ENCODE data around the gene ZNF326.

DNA sequence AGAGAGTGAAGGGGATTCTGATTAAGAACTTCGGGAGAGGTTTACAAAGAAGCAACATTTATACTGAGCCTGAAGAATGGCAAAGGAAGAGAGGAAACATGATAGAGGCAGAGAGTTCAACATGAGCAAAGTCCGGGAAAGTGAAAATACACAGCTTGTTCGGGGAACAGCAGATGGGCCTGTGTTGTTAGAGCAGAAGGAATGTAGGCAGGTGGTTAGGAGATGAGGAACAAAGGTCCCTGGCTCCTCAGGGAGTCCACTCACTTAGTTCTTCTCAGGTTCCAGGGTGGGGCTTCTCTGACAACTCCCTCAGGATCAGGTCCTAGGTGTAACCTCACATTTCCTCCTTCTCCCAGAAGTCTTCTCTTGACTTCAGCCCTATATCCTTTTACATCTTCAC lies 5.1 kb upstream of the ZNF326 start:
- TF ChIP-seq, protein P1, sequence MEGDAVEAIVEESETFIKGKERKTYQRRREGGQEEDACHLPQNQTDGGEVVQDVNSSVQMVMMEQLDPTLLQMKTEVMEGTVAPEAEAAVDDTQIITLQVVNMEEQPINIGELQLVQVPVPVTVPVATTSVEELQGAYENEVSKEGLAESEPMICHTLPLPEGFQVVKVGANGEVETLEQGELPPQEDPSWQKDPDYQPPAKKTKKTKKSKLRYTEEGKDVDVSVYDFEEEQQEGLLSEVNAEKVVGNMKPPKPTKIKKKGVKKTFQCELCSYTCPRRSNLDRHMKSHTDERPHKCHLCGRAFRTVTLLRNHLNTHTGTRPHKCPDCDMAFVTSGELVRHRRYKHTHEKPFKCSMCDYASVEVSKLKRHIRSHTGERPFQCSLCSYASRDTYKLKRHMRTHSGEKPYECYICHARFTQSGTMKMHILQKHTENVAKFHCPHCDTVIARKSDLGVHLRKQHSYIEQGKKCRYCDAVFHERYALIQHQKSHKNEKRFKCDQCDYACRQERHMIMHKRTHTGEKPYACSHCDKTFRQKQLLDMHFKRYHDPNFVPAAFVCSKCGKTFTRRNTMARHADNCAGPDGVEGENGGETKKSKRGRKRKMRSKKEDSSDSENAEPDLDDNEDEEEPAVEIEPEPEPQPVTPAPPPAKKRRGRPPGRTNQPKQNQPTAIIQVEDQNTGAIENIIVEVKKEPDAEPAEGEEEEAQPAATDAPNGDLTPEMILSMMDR (optimal IDR thresholded peaks at IDR 0.05 in 1 of 3, IDR thresholded peaks at IDR 0.05 in 1 of 3, conservative IDR thresholded peaks at IDR 0.05 in 1 of 3; ENCODE audit: extremely low read depth in 1 of 3, insufficient read depth in 2 of 3, low read length in 3 of 3): no peak
- TF ChIP-seq EZH2 (IDR thresholded peaks at IDR 0.05; ENCODE audit: low read length): no peak

Measured in keratinocyte (primary cell).